ENCODE results near the gene C18orf32. TPM values are rescaled to one million over a fixed set of nuclear protein-coding genes. Genes with fewer than 3 reads are reported as not detected.
"Not testable (repeated sequence)": the region's sequence is repeated elsewhere in the genome, so short reads cannot be mapped to it uniquely, and the experiment has no call there.

Gene C18orf32
- total RNA-seq, 4 donors from 2014 or later = 39.6 to 61.5 (median 55.2) TPM

GRCh38 chr18:49476664-49477411 is 10.2 kb downstream of the C18orf32 start:
- H3K4me3 ChIP-seq = peak overlapping the region in 1 of 4 donors; percentile 1
- peaks cover 7 to 40% (median 23%) of the 10 kb centered on the region in 4 donors for H3K36me3 ChIP-seq
- DNase-seq (ENCODE audit: extremely low spot score) = no peak
- whole genome bisulfite sequencing = 76% methylated on average over 11 of the region's 11 CpGs
- H3K27ac ChIP-seq (replicated peaks in 1 of 4) = peak overlapping the region; percentile 12 to 58 (median 34)
- no peak for TF ChIP-seq EP300 (IDR thresholded peaks at IDR 0.05)
- no peak for TF ChIP-seq POLR2AphosphoS5 (IDR thresholded peaks at IDR 0.05)
- TF ChIP-seq CTCF (IDR thresholded peaks at IDR 0.05) = no peak
- no peak for TF ChIP-seq POLR2A (IDR thresholded peaks at IDR 0.05; ENCODE audit: low read depth)
- intact Hi-C loops (cut with DNase I) = no loop called here
- peaks cover 0 to 24% (median 18%) of the 10 kb centered on the region in 4 donors for H3K4me1 ChIP-seq
- no peaks in the 10 kb centered on the region for H3K9me3 ChIP-seq
- no peaks in the 10 kb centered on the region for H3K27me3 ChIP-seq

- DNase-seq (ENCODE audit: extremely low spot score) = not testable (repeated sequence)
Observed at GRCh38 chr18:49474935-49475334, 12.1 kb downstream of the C18orf32 start.

GRCh38 chr18:49473721-49474120 is 13.3 kb downstream of the C18orf32 start:
- Histone ChIP-seq H3K4me1 (peaks cover 0 to 14% (median 8%) of the 10 kb centered on the region in 4 donors), H3K27me3 (no peaks in the 10 kb centered on the region), H3K4me3 (no peak overlapping the region), H3K36me3 (peaks cover 0 to 10% (median 0%) of the 10 kb centered on the region in 4 donors), H3K27ac (replicated peaks in 1 of 4) (no peak overlapping the region), H3K9me3 (no peaks in the 10 kb centered on the region)
- no peak for DNase-seq (ENCODE audit: extremely low spot score)
- intact Hi-C loops (cut with DNase I) = no loop called here
- TF ChIP-seq POLR2A (IDR thresholded peaks at IDR 0.05; ENCODE audit: low read depth) = no peak
- TF ChIP-seq POLR2AphosphoS5 (IDR thresholded peaks at IDR 0.05) = no peak
- TF ChIP-seq EP300 (IDR thresholded peaks at IDR 0.05) = no peak
- no peak for TF ChIP-seq CTCF (IDR thresholded peaks at IDR 0.05)
- WGBS = 89% methylated on average over 4 of the region's 4 CpGs

More at GRCh38 chr18:49474935-49475334, 12.1 kb downstream of the C18orf32 start:
- WGBS = 100% methylated on average over 6 of the region's 6 CpGs
- H3K27me3 ChIP-seq; H3K9me3 ChIP-seq; intact Hi-C loops (cut with DNase I); H3K27ac ChIP-seq (replicated peaks in 1 of 4); H3K4me3 ChIP-seq: not testable (repeated sequence)
- Histone ChIP-seq H3K4me1 (peaks cover 0 to 24% (median 18%) of the 10 kb centered on the region in 4 donors), H3K36me3 (peaks cover 0 to 21% (median 5%) of the 10 kb centered on the region in 4 donors)

GRCh38 chr18:49472459-49472858 is 14.6 kb downstream of the C18orf32 start:
- no peak overlapping the region for H3K4me3 ChIP-seq
- WGBS = 84% methylated on average over 3 of the region's 3 CpGs
- DNase-seq (ENCODE audit: extremely low spot score) = no peak
- peaks cover 0 to 4% (median 0%) of the 10 kb centered on the region in 4 donors for H3K36me3 ChIP-seq
- no peaks in the 10 kb centered on the region for H3K9me3 ChIP-seq
- no peaks in the 10 kb centered on the region for H3K27me3 ChIP-seq
- H3K4me1 ChIP-seq = peaks cover 0 to 12% (median 8%) of the 10 kb centered on the region in 4 donors
- H3K27ac ChIP-seq (replicated peaks in 1 of 4) = no peak overlapping the region
- no peak for TF ChIP-seq EP300 (IDR thresholded peaks at IDR 0.05)
- no peak for TF ChIP-seq POLR2A (IDR thresholded peaks at IDR 0.05; ENCODE audit: low read depth)
- TF ChIP-seq CTCF (IDR thresholded peaks at IDR 0.05) = no peak
- no peak for TF ChIP-seq POLR2AphosphoS5 (IDR thresholded peaks at IDR 0.05)
- intact Hi-C loops (cut with DNase I) = no loop called here

DNA sequence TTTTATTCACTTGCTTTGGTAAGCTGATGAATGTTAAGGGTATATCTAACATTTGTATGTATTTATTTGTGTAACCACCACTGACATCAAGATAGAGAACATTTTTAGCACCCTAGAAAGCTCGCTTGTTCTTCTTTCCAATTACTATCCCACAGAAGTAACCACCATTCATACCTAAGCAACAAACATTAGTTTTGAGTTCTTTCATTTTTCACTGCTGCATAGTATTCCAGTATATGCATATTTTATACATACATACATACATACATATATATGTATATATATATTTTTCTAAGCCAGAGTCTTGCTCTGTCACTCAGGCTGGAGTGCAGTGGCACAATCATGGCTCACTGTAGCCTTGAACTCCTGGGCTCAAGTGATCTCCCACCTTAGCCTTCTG is 15.5 kb downstream of the C18orf32 start:
- WGBS = 86% methylated on average over 1 of the region's 1 CpG
- Histone ChIP-seq H3K9me3 (no peaks in the 10 kb centered on the region), H3K4me3 (no peak overlapping the region), H3K27me3 (no peaks in the 10 kb centered on the region), H3K27ac (replicated peaks in 1 of 4) (no peak overlapping the region), H3K4me1 (peaks cover 0 to 4% (median 2%) of the 10 kb centered on the region in 4 donors), H3K36me3 (no peaks in the 10 kb centered on the region)
- no peak for TF ChIP-seq EP300 (IDR thresholded peaks at IDR 0.05)
- no peak for TF ChIP-seq POLR2AphosphoS5 (IDR thresholded peaks at IDR 0.05)
- TF ChIP-seq CTCF (IDR thresholded peaks at IDR 0.05) = no peak
- TF ChIP-seq POLR2A (IDR thresholded peaks at IDR 0.05; ENCODE audit: low read depth) = no peak
- intact Hi-C loops (cut with DNase I) = no loop called here
- DNase-seq (ENCODE audit: extremely low spot score) = no peak

All from esophagus muscularis mucosa (tissue), 4 donors.